ENCODE measurements around the gene DCTN4. TPM values are rescaled to one million over a fixed set of nuclear protein-coding genes. Genes with fewer than 3 reads are reported as not detected.
A peak's percentile ranks its signal among the peaks of the same experiment; 100 is the strongest.

DCTN4 gene
- total RNA-seq, 1 donor from 2014 or later = 68.5 TPM

DNA sequence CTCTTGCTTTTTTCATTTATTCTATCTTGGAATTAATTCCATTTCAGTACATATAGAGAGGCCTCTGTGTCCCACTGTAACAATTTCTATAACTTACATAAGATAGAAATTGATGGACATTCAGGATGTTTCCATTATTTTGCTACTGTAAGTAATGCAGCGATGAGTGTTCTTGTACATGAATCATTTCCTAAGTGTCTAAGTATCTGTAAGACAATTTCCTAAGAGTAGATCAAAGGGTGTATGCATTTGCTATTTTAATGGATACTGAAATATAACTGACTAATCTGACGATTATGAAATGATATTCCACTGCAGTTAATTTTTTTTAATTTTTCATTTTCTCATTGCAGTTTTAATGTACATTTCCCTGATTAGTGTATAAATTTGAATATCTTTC is 35.0 kb downstream of the DCTN4 start:
- H3K4me3 ChIP-seq = no peak overlapping the region
- DNase-seq = no peak
- intact Hi-C loops (cut with DNase I) = no loop called here
- no peaks in the 10 kb centered on the region for H3K9me3 ChIP-seq
- H3K27ac ChIP-seq = no peak overlapping the region
- H3K27me3 ChIP-seq = no peaks in the 10 kb centered on the region
- TF ChIP-seq, protein P1, sequence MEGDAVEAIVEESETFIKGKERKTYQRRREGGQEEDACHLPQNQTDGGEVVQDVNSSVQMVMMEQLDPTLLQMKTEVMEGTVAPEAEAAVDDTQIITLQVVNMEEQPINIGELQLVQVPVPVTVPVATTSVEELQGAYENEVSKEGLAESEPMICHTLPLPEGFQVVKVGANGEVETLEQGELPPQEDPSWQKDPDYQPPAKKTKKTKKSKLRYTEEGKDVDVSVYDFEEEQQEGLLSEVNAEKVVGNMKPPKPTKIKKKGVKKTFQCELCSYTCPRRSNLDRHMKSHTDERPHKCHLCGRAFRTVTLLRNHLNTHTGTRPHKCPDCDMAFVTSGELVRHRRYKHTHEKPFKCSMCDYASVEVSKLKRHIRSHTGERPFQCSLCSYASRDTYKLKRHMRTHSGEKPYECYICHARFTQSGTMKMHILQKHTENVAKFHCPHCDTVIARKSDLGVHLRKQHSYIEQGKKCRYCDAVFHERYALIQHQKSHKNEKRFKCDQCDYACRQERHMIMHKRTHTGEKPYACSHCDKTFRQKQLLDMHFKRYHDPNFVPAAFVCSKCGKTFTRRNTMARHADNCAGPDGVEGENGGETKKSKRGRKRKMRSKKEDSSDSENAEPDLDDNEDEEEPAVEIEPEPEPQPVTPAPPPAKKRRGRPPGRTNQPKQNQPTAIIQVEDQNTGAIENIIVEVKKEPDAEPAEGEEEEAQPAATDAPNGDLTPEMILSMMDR (IDR thresholded peaks at IDR 0.05) = no peak
- no peaks in the 10 kb centered on the region for H3K4me1 ChIP-seq
- peaks cover 97% of the 10 kb centered on the region for H3K36me3 ChIP-seq
- ATAC-seq = no peak

DNA sequence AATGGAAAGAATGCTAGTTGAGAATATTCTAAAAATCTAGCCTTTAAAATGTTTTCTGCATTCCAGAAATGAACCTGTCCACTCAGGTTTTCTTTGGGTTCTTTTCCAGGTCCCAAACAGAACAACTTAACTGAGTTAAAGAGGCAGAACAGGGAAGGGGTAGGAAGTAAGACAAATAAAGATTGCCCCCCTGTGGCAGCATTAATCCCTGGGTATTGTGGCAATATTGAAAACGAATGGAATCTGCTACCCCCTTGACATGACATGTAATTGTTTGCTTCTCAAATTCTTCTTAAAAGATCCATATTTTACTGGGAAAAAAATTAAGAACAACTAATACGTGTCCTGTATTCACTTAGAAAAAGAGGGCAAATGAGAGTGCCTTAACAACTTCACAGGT is 48.7 kb downstream of the DCTN4 start:
- no peak for ATAC-seq
- Histone ChIP-seq H3K4me3 (no peak overlapping the region), H3K27me3 (no peaks in the 10 kb centered on the region), H3K27ac (no peak overlapping the region), H3K36me3 (peaks cover 81% of the 10 kb centered on the region), H3K9me3 (no peaks in the 10 kb centered on the region), H3K4me1 (no peaks in the 10 kb centered on the region)
- no peak for DNase-seq
- intact Hi-C loops (cut with DNase I) = no loop called here
- TF ChIP-seq, protein P1 (IDR thresholded peaks at IDR 0.05) = peak; percentile 37

DNA sequence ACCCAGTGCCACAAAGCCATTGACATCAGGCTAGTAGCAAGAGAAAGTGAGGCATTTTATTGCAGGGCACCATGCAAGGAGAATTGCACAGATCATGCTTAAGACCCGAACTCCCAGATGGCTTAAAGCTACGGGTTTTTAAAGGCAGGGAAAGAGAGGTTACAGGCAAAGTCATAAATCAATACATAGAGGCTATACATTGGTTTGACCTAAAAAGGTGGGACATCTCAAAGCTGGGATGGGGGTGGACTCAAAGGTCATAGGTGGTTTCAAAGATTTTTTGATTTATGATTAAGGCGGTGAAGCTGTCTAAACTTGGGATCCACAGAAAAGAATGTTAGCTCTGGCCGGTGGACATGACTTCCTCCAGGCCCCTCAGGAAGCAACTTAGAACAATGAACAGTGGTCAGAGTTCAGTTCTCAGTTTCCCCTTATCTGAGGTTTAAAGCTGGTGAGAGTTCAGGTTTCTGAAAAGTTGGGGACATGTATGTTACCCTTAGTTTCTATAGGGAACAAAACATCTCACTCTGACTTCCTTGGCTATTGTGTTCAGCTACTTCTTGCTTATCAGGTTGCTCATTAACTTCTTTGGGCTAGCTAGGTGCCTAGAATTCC is 51.9 kb downstream of the DCTN4 start:
- TF ChIP-seq, protein P1 (IDR thresholded peaks at IDR 0.05) = no peak
- DNase-seq (no peak), ATAC-seq (no peak)
- Histone ChIP-seq H3K4me3 (no peak overlapping the region), H3K9me3 (no peaks in the 10 kb centered on the region), H3K27ac (no peak overlapping the region), H3K27me3 (no peaks in the 10 kb centered on the region), H3K4me1 (no peaks in the 10 kb centered on the region), H3K36me3 (peaks cover 48% of the 10 kb centered on the region)
- intact Hi-C loops (cut with DNase I) = no loop called here

DNA sequence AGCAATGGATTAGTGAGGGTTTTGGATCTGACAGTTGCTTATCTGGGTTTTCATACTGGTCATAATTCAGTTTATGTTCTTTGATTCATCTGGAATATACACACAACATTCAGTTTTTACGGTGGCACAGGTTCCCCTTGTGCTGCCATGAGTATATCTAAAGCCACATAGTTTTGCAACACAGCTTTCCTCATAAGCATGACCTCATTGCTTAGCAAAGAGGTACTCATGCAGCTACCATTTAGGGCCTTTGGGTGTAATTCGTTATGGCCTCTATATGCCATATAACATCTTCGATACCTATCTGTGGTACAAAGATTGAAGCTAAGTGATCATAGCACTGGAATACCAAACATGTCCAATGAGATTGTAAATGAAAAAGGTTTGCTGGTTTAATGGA is 55.1 kb downstream of the DCTN4 start:
- peaks cover 23% of the 10 kb centered on the region for H3K36me3 ChIP-seq
- no peaks in the 10 kb centered on the region for H3K27me3 ChIP-seq
- no peak for DNase-seq
- no peak overlapping the region for H3K27ac ChIP-seq
- TF ChIP-seq, protein P1 (IDR thresholded peaks at IDR 0.05) = no peak
- intact Hi-C loops (cut with DNase I) = no loop called here
- H3K9me3 ChIP-seq = no peaks in the 10 kb centered on the region
- H3K4me1 ChIP-seq = peaks cover 9% of the 10 kb centered on the region
- no peak for ATAC-seq
- no peak overlapping the region for H3K4me3 ChIP-seq

DNA sequence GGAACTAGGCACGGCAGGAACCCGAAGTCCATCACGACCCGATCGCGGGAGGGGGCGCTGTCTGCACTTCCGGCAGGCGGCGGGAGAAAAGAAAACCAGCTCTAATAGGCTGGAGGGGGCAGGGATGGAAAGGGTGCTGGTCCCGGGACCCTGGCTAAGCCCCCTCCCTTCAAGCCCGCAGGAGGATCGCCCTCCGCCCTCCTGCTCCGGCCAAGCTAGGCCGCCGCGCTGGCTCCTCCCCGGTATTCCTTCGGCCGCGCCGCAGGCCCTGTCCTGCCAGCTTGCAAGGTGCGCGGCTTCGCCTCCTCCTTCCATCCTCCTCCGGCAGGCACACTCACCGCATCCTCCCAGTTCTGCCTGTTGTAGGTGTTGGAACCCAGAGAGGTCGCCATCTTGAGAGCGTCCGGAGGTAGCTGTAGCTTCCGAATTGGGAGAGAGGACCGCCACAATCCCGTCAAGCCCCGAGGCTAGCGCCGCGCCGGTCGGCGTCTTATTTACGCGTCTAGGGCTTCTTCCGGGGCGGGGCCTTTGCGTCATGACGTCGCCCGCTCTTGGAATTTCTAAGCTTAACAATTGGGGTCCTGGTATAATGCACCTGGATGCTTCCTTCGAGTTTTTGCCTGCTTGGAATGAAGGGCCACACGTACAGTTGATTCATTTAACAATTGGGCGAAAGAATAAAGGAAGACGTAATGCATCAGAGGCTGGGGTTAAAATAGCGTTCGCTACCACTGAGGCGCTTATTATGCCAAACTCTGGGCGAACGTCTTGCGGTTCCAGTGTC is 58.0 kb downstream of the DCTN4 start, which contains the start of gene RBM22:
TSS of gene RBM22 (minus strand) at position 469 of the 784 bp plus-strand sequence. CDS start at position 392, 77 bp downstream.
- peak within 1 kb of the TSS; percentile 87 for H3K4me3 ChIP-seq
- TF ChIP-seq, protein P1 (IDR thresholded peaks at IDR 0.05) = peak; percentile 64
- DNase-seq (peak; percentile 96), ATAC-seq (peak; percentile 99)
- peaks cover 9% of the 10 kb centered on the region for H3K4me1 ChIP-seq
- no peaks in the 10 kb centered on the region for H3K9me3 ChIP-seq
- H3K36me3 ChIP-seq = peaks cover 36% of the 10 kb centered on the region
- H3K27me3 ChIP-seq = no peaks in the 10 kb centered on the region
- H3K27ac ChIP-seq = peak within 1 kb of the TSS; percentile 95
- intact Hi-C loops (cut with DNase I) = no loop called here
